H9 (cell line): ENCODE results near the gene KIF6. TPM values are rescaled to one million over a fixed set of nuclear protein-coding genes. Genes with fewer than 3 reads are reported as not detected.

Experiments used
- DNase-seq: peaks from one replicate; pipeline ENCODE4 v3.0.0-alpha.2; 2017
- H2AFZ ChIP-seq: one replicate; pipeline ENCODE4 v1.6.1; 2013; ENCODE audit warnings: mild to moderate bottlenecking, low read length, control low read depth, moderate library complexity
- H2AK5ac ChIP-seq: 2 replicates; pipeline ENCODE4 v1.6.1; 2013; ENCODE audit warnings: low read length, control low read depth, mixed read lengths; ENCODE audit not compliant: insufficient read length
- H2BK120ac ChIP-seq: one replicate; pipeline ENCODE4 v1.6.1; 2013; ENCODE audit warnings: low read depth, mild to moderate bottlenecking, low read length, control low read depth, inconsistent platforms; ENCODE audit not compliant: poor library complexity, severe bottlenecking
- H2BK12ac ChIP-seq: 2 replicates; pipeline ENCODE4 v1.6.1; 2013; ENCODE audit warnings: low read length, control low read depth, mixed read lengths, low read depth; ENCODE audit not compliant: insufficient read length
- H2BK15ac ChIP-seq: 2 replicates; pipeline ENCODE4 v1.6.1; 2013; ENCODE audit warnings: low read depth, low read length, control low read depth
- H2BK20ac ChIP-seq: one replicate; pipeline ENCODE4 v1.6.1; 2013; ENCODE audit warnings: low read depth, mild to moderate bottlenecking, low read length, control low read depth, inconsistent platforms; ENCODE audit not compliant: poor library complexity, severe bottlenecking
- H2BK5ac ChIP-seq: 2 replicates; pipeline ENCODE4 v1.6.1; 2013; ENCODE audit warnings: low read length, control low read depth, mixed read lengths; ENCODE audit not compliant: insufficient read length
- H3K14ac ChIP-seq: 2 replicates; pipeline ENCODE4 v1.6.1; 2013; ENCODE audit warnings: low read length, control low read depth; ENCODE audit not compliant: insufficient read depth
- H3K18ac ChIP-seq: 2 replicates; pipeline ENCODE4 v1.6.1; 2013; ENCODE audit warnings: low read depth, mild to moderate bottlenecking, mixed read lengths, low read length, control low read depth; ENCODE audit not compliant: insufficient read length
- H3K23ac ChIP-seq: 2 replicates; pipeline ENCODE4 v1.6.1; 2013; ENCODE audit warnings: low read length, control low read depth, mixed read lengths, low read depth; ENCODE audit not compliant: insufficient read length
- H3K23me2 ChIP-seq: 2 replicates; pipeline ENCODE4 v1.6.1; 2013; ENCODE audit warnings: low read depth, mild to moderate bottlenecking, mixed read lengths, low read length, control low read depth; ENCODE audit not compliant: insufficient read length, poor library complexity, severe bottlenecking
- H3K27ac ChIP-seq: 2 replicates; pipeline ENCODE4 v1.5.1; 2013; ENCODE audit warnings: low read length, control low read depth, mixed read lengths, low read depth; ENCODE audit not compliant: insufficient read length
- H3K27me3 ChIP-seq: 2 replicates; pipeline ENCODE4 v1.6.1; 2013; ENCODE audit warnings: low read length, control low read depth, inconsistent platforms; ENCODE audit not compliant: insufficient read depth
- H3K4ac ChIP-seq: 2 replicates; pipeline ENCODE4 v1.6.1; 2013; ENCODE audit warnings: low read depth, mild to moderate bottlenecking, control low read depth, inconsistent platforms, low read length, moderate library complexity
- H3K4me1 ChIP-seq: 2 replicates; pipeline ENCODE4 v1.6.1; 2013; ENCODE audit warnings: low read length, control low read depth, inconsistent platforms; ENCODE audit not compliant: insufficient read depth
- H3K4me2 ChIP-seq: 2 replicates; pipeline ENCODE4 v1.6.1; 2013; ENCODE audit warnings: low read length, control low read depth, mixed read lengths; ENCODE audit not compliant: insufficient read length, insufficient read depth
- H3K56ac ChIP-seq: 2 replicates; pipeline ENCODE4 v1.6.1; 2013; ENCODE audit warnings: low read depth, mild to moderate bottlenecking, mixed read lengths, low read length, control low read depth; ENCODE audit not compliant: insufficient read length
- H3K79me1 ChIP-seq: 2 replicates; pipeline ENCODE4 v1.6.1; 2013; ENCODE audit warnings: low read depth, mild to moderate bottlenecking, moderate library complexity, low read length, control low read depth, inconsistent platforms; ENCODE audit not compliant: insufficient read depth, poor library complexity, severe bottlenecking
- H3K79me2 ChIP-seq: 2 replicates; pipeline ENCODE4 v1.6.1; 2013; ENCODE audit warnings: low read length, control low read depth, inconsistent platforms; ENCODE audit not compliant: insufficient read depth
- H3K9ac ChIP-seq: 2 replicates; pipeline ENCODE4 v1.6.1; 2013; ENCODE audit warnings: low read length, control low read depth, mixed read lengths; ENCODE audit not compliant: insufficient read length; ENCODE audit errors: extremely low read depth
- H3K9me3 ChIP-seq: one replicate; pipeline ENCODE4 v1.6.1; 2013; ENCODE audit warnings: low read depth, low read length, inconsistent platforms; ENCODE audit not compliant: control insufficient read depth
- H3T11ph ChIP-seq: one replicate; pipeline ENCODE4 v1.6.1; 2013; ENCODE audit warnings: mild to moderate bottlenecking, low read length, control low read depth, inconsistent platforms
- H4K20me1 ChIP-seq: one replicate; pipeline ENCODE4 v1.6.1; 2013; ENCODE audit not compliant: control insufficient read depth, insufficient read length, insufficient read depth
- H4K5ac ChIP-seq: 2 replicates; pipeline ENCODE4 v1.6.1; 2013; ENCODE audit warnings: low read depth, mild to moderate bottlenecking, mixed read lengths, low read length, control low read depth; ENCODE audit not compliant: insufficient read length
- H4K8ac ChIP-seq: replicated peaks from 2 replicates; pipeline ENCODE4 v1.6.1; 2013; ENCODE audit warnings: low read length, control low read depth, mixed read lengths, low read depth; ENCODE audit not compliant: insufficient read length
- H4K91ac ChIP-seq: 2 replicates; pipeline ENCODE4 v1.6.1; 2013; ENCODE audit warnings: low read depth, mild to moderate bottlenecking, moderate library complexity, mixed read lengths, low read length, control low read depth; ENCODE audit not compliant: insufficient read length
- H3K27ac Mint-ChIP-seq, 3 experiments: 2 replicates in 2 of 3; 3 replicates in 1 of 3; pipeline ENCODE4 v1.8.0; 2020 to 2021; ENCODE audit warnings: mixed read lengths in 3 of 3, mild to moderate bottlenecking in 1 of 3, moderate library complexity in 1 of 3
- H3K27me3 Mint-ChIP-seq: 2 replicates; pipeline ENCODE4 v1.8.0; 2021; ENCODE audit warnings: low read depth, mild to moderate bottlenecking, moderate library complexity, mixed read lengths
- H3K36me3 Mint-ChIP-seq, 3 experiments: 2 replicates in 2 of 3; 3 replicates in 1 of 3; pipeline ENCODE4 v1.8.0; 2020 to 2021; ENCODE audit warnings: low read depth in 3 of 3, mixed read lengths in 3 of 3; ENCODE audit not compliant: insufficient read depth in 1 of 3
- H3K4me1 Mint-ChIP-seq, 2 experiments: 2 replicates each; pipeline ENCODE4 v1.8.0; 2020; ENCODE audit warnings: mixed read lengths in 2 of 2
- H3K4me3 Mint-ChIP-seq, 2 experiments: 2 replicates in 1 of 2; 3 replicates in 1 of 2; pipeline ENCODE4 v1.8.0; 2020 to 2021; ENCODE audit warnings: mild to moderate bottlenecking in 2 of 2, mixed read lengths in 2 of 2, moderate library complexity in 1 of 2
- H3K9me3 Mint-ChIP-seq, 2 experiments: 2 replicates in 1 of 2; 3 replicates in 1 of 2; pipeline ENCODE4 v1.8.0; 2020; ENCODE audit warnings: mild to moderate bottlenecking in 2 of 2, mixed read lengths in 2 of 2, moderate library complexity in 1 of 2
- CTCF ChIP-seq: fragments of 200-600 bp; sonication (generic); conservative IDR thresholded peaks from 3 replicates; pipeline ENCODE4 v1.8.0; 2021; ENCODE audit warnings: antibody characterized with exemption, mild to moderate bottlenecking
- WGBS: extraction: QIAGEN DNeasy Blood & Tissue Kit; methylation state at CpG from one replicate; pipeline ENCODE4 v1.1.7; 2013; ENCODE audit warnings: missing lambda C conversion rate, low lambda C conversion rate, mixed read lengths; ENCODE audit not compliant: insufficient read length; ENCODE audit errors: extremely low coverage; 5-methylcytosine and 5-hydroxymethylcytosine counted together
- total RNA-seq: library from RNA; stranded (reverse); gene quantifications from 2 replicates; pipeline ENCODE4 v1.2.1, GENCODE V29; 2021

The KIF6 gene
- total RNA-seq, 1 experiment from 2014 or later, result 0.63 TPM

GRCh38 chr6:39289490-39289889 is 435.7 kb downstream of the KIF6 start:
- Histone ChIP-seq H4K91ac (no peak overlapping the region), H2AFZ (no peak overlapping the region), H4K20me1 (no peaks in the 10 kb centered on the region), H3K9me3 (no peaks in the 10 kb centered on the region), H4K8ac (no peak overlapping the region), H3K4me1 (peaks cover 10% of the 10 kb centered on the region), H3K18ac (no peak overlapping the region), H3K23ac (no peak overlapping the region), H3K23me2 (no peaks in the 10 kb centered on the region), H2BK20ac (no peak overlapping the region), H3K27ac (no peak overlapping the region), H2BK120ac (no peak overlapping the region), H2BK5ac (no peak overlapping the region), H2BK12ac (no peak overlapping the region), H3K4me2 (no peak overlapping the region), H3T11ph (no peak overlapping the region), H3K79me1 (no peaks in the 10 kb centered on the region), H4K5ac (no peak overlapping the region), H2BK15ac (no peak overlapping the region), H3K4ac (no peak overlapping the region), H3K14ac (no peak overlapping the region), H3K56ac (no peak overlapping the region), H2AK5ac (no peak overlapping the region), H3K79me2 (no peaks in the 10 kb centered on the region), H3K9ac (no peak overlapping the region), H3K27me3 (no peaks in the 10 kb centered on the region; the same call in 1 of the 2 replicates)
- TF ChIP-seq CTCF, result no peak
- no peaks in the 10 kb centered on the region; a peak in 1 of 7 replicates for H3K36me3 Mint-ChIP-seq
- H3K4me3 Mint-ChIP-seq, result no peak overlapping the region
- H3K9me3 Mint-ChIP-seq, result no peaks in the 10 kb centered on the region; a peak in 2 of 5 replicates
- peaks cover 44 to 49% of the 10 kb centered on the region in 2 experiments for H3K4me1 Mint-ChIP-seq
- H3K27me3 Mint-ChIP-seq, result peaks cover 17% of the 10 kb centered on the region
- DNase-seq, result no peak
- no CpG with 5 or more reads among the region's 2 CpGs for WGBS
- no peak overlapping the region for H3K27ac Mint-ChIP-seq
